Body of pancreas (tissue), 4 donors: ENCODE data around the gene LOXHD1. TPM values are rescaled to one million over a fixed set of nuclear protein-coding genes. Genes with fewer than 3 reads are reported as not detected.

Experiments used
- ATAC-seq: fragments of 150-250 bp; one replicate; pipeline ENCODE4 v1.9.1; 2016
- DNase-seq, 4 donors: peaks; one replicate each; pipeline ENCODE4 v3.0.0-alpha.2; 2019
- H3K27ac ChIP-seq, 4 donors: fragments of 200-600 bp; sonication (generic); 1 replicate in 3 of 4; 2 replicates in 1 of 4; pipeline versions ENCODE4 v1.5.1 to v1.6.1; 2016 to 2019; ENCODE audit warnings: mild to moderate bottlenecking in 1 of 4, mixed read lengths in 1 of 4, moderate library complexity in 1 of 4
- H3K27me3 ChIP-seq, 2 donors: fragments of 200-600 bp; sonication (generic); one replicate each; pipeline ENCODE4 v1.6.0; 2016; ENCODE audit warnings: mild to moderate bottlenecking in 1 of 2
- H3K36me3 ChIP-seq, 2 donors: fragments of 200-600 bp; sonication (generic); replicated peaks in 1 of 2; 2 replicates each; pipeline ENCODE4 v1.5.1; 2016; ENCODE audit warnings: low read depth in 2 of 2; ENCODE audit not compliant: insufficient read depth in 1 of 2
- H3K4me1 ChIP-seq: fragments of 200-600 bp; sonication (generic); one replicate; pipeline ENCODE4 v1.6.0; 2016
- H3K4me3 ChIP-seq, 2 donors: fragments of 200-600 bp; sonication (generic); 1 replicate in 1 of 2; 2 replicates in 1 of 2; pipeline ENCODE4 v1.5.1; 2016 to 2019
- H3K9me3 ChIP-seq, 3 donors: fragments of 200-600 bp; sonication (generic); 1 replicate in 2 of 3; 2 replicates in 1 of 3; pipeline ENCODE4 v1.5.1; 2016
- POLR2A ChIP-seq, 3 donors: fragments of 450-650 bp; IDR thresholded peaks; one replicate each; pipeline ENCODE4 v1.6.1; 2016; ENCODE audit warnings: antibody characterized with exemption in 3 of 3, mild to moderate bottlenecking in 2 of 3
- WGBS, 2 donors: methylation state at CpG; one replicate each; pipeline ENCODE4 v1.1.5; 2017; 5-methylcytosine and 5-hydroxymethylcytosine counted together
- intact Hi-C: fragments of 100-400 bp; cut with DNase I; formaldehyde crosslinking; loops from one replicate; pipeline ENCODE4 v1.15.1; 2023
- total RNA-seq, 2 donors: library from RNA; depleted of rRNA; stranded (reverse); fragments of >200 nt; gene quantifications; one replicate each; pipeline ENCODE4 v1.1.0, GENCODE V29; 2016
- TF ChIP-seq, protein P1 (sequence below), 7 experiments: fragments of 450-650 bp in 4 of 7; fragments of 200-600 bp in 3 of 7; sonication (generic) in 3 of 7; IDR thresholded peaks; one replicate each; pipeline ENCODE4 v1.5.1; 2016 to 2019; ENCODE audit warnings: antibody characterized with exemption in 7 of 7

Gene LOXHD1
- total RNA-seq, 2 donors from 2014 or later, result 0.26 TPM; not detected in 1

DNA sequence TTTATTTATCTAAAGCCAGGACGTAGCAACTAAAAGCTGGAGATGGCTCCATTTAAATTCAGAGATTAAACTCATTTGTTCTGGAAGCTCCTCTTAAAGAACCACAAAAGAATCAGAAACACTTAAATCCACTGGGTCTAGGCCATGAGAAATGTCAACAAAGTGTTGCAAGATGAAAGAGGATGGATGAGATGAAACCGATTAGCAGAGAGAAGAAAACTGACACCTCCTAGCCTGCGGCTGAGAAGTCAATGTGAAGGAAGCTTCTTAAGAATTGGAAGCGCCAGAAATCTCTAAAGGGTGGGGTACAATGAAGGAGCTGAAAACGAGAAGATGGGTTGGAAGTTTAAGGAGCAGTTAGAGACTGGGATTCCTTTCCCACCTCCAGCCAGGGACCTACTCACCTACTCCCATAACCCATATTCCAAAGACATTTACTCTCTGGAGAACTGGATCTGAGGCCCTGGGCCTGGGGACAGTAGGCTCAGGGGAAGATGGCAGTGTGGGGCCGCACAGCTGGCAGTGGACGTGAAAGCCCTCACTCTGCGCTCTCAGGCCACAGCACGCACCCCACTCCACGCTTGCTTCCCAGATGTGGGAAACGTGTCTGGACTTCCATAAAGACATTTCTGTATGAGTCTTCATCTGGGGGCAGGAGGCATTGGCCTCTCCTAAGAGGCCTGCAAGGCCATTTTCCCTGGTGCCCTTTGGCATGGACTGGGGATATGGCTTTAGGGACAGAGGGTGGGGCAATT lies 188.4 kb downstream of the LOXHD1 start:
- intact Hi-C loops, result no loop called here
- H3K27ac ChIP-seq, result no peak overlapping the region
- H3K36me3 ChIP-seq, result no peaks in the 10 kb centered on the region
- DNase-seq (no peak), ATAC-seq (no peak)
- no peak for TF ChIP-seq POLR2A (IDR thresholded peaks at IDR 0.05)
- TF ChIP-seq, protein P1, sequence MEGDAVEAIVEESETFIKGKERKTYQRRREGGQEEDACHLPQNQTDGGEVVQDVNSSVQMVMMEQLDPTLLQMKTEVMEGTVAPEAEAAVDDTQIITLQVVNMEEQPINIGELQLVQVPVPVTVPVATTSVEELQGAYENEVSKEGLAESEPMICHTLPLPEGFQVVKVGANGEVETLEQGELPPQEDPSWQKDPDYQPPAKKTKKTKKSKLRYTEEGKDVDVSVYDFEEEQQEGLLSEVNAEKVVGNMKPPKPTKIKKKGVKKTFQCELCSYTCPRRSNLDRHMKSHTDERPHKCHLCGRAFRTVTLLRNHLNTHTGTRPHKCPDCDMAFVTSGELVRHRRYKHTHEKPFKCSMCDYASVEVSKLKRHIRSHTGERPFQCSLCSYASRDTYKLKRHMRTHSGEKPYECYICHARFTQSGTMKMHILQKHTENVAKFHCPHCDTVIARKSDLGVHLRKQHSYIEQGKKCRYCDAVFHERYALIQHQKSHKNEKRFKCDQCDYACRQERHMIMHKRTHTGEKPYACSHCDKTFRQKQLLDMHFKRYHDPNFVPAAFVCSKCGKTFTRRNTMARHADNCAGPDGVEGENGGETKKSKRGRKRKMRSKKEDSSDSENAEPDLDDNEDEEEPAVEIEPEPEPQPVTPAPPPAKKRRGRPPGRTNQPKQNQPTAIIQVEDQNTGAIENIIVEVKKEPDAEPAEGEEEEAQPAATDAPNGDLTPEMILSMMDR (IDR thresholded peaks at IDR 0.05), result no peak
- H3K4me1 ChIP-seq, result no peaks in the 10 kb centered on the region
- H3K4me3 ChIP-seq, result no peak overlapping the region
- WGBS, 2 donors, result 67 to 68% methylated on average over 11 of the region's 11 CpGs
- H3K27me3 ChIP-seq, result no peaks in the 10 kb centered on the region
- no peaks in the 10 kb centered on the region for H3K9me3 ChIP-seq

DNA sequence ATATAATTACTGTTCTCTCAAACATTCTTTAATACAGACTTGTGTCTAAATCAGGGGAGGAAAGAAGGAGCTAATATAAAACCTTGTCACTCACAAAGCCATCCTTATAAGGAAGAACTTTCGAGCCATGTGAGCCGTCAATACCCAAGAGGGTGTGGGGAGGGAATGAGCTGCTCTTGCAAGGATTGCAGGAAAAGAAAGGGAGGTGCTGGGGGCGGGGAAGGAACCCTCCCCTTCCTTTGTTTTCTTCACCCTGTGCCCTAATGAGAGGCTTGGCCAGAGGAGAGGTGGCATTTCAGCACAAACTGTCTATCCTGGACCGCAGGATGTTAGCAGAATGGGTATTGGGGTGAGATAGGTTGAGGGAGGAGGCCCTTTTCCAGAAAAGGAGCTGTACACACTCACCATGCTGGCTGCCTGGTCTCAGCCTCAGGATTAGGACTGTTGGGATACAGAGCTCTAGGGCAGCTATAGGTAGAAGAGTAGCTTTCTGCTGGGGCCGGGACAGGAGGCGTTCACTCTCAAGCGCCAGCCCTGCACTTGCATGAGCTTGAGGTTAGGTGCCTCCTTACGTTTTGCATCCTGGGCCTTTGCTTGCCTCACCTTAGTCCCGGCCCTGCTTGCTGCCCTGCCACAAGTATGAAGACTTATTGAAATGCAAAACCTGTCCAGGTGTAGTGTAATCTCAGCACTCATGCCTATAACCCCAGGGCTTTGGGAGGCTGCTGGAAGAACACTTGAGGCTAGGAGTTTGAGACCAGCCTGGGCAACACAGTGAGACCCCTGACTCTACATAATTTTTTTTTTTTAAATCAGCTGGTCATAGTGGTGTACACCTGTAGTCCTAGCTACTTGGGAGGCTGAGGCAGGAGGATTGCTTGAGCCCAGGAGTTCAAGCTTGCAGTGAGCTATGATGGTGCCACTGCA lies 190.5 kb downstream of the LOXHD1 start:
- H3K4me3 ChIP-seq, result no peak overlapping the region
- DNase-seq (no peak), ATAC-seq (no peak)
- intact Hi-C loops, result no loop called here
- TF ChIP-seq, protein P1 (IDR thresholded peaks at IDR 0.05), result no peak
- TF ChIP-seq POLR2A (IDR thresholded peaks at IDR 0.05), result no peak
- no peaks in the 10 kb centered on the region for H3K36me3 ChIP-seq
- WGBS, 2 donors, result 38 to 48% methylated on average over 9 of the region's 9 CpGs
- no peaks in the 10 kb centered on the region for H3K4me1 ChIP-seq
- no peak overlapping the region for H3K27ac ChIP-seq
- no peaks in the 10 kb centered on the region for H3K9me3 ChIP-seq
- H3K27me3 ChIP-seq, result no peaks in the 10 kb centered on the region

DNA sequence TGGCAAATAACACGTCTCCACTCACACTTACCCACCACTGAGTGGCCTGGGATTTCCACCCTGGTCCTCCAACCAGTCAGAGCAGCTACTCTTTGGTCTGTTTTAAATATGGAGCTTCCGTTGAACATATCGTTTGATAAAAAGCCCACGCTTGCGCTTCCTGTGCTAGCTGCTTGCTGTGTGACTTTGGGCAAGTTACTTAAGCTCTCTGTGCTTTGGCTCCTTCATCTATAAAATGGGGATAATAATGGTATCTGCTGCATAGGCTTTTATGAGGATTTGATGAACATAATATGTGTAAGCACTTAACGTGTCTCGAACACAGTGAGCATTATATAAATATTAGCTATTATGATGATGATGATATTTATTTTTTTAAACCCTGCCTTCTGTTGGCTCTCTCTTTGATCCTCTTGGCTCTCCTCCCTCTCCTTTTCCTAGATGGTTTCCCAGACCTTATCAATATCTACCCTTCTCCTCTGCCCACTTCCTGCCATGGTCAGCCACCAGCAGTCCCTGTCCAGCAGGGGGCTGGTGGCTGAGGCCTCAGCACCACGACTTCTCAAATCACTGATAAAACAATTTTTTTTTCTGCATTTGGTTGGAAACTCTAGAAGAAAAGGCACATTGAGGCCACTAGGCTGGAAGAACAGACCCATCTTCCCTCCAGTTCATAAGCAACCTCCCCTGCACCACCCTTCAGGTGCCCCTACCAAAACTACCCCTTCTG lies 191.9 kb downstream of the LOXHD1 start:
- Histone ChIP-seq H3K36me3 (no peaks in the 10 kb centered on the region), H3K4me1 (no peaks in the 10 kb centered on the region), H3K9me3 (no peaks in the 10 kb centered on the region), H3K27ac (no peak overlapping the region), H3K27me3 (no peaks in the 10 kb centered on the region), H3K4me3 (no peak overlapping the region)
- ATAC-seq, result no peak
- WGBS, 2 donors, result 53 to 64% methylated on average over 8 of the region's 8 CpGs
- no peak for DNase-seq
- TF ChIP-seq POLR2A (IDR thresholded peaks at IDR 0.05), result no peak
- TF ChIP-seq, protein P1 (IDR thresholded peaks at IDR 0.05), result no peak
- intact Hi-C loops, result no loop called here

DNA sequence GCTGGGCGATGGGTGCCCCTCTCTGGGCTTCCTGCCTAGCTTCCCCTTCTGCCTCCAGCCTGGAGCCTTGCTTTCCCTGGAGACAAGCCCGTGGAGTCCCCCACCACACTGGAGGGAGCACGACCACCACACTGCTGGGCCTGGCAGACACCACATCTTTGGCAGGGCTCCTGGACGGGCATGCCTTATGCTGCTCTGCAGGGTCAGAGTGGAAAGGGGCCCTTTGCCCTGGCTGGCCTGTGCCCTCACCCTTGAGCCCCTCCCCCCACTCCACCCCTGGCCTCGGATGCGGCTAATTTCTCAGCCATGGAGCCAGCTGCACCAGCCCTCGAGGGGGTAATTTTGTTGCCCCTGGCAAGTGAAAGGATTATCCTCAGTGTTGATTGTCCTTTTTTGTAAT lies 194.5 kb downstream of the LOXHD1 start:
- no peak for TF ChIP-seq POLR2A (IDR thresholded peaks at IDR 0.05)
- TF ChIP-seq, protein P1 (IDR thresholded peaks at IDR 0.05), result no peak
- Histone ChIP-seq H3K4me3 (no peak overlapping the region), H3K4me1 (no peaks in the 10 kb centered on the region), H3K27ac (no peak overlapping the region), H3K9me3 (no peaks in the 10 kb centered on the region), H3K27me3 (no peaks in the 10 kb centered on the region), H3K36me3 (no peaks in the 10 kb centered on the region)
- DNase-seq, result no peak
- intact Hi-C loops, result no loop called here
- 32 to 47% methylated on average over 4 to 7 of the region's 7 CpGs for WGBS, 2 donors
- ATAC-seq, result no peak
